8988T (cell line): Measurements from ENCODE around the gene FRYL.
A peak's percentile ranks its signal among the peaks of the same experiment; 100 is the strongest.
"Not testable (repeated sequence)": the region's sequence is repeated elsewhere in the genome, so short reads cannot be mapped to it uniquely, and the experiment has no call there.

Experiments
- DNase-seq: peaks from one replicate; pipeline ENCODE4 v3.0.0; 2011

The FRYL gene

GRCh38 chr4:48781968-48782367 lies 1.9 kb upstream of the FRYL start:
- DNase-seq = no peak

- DNase-seq = no peak
These were observed 761 bp upstream of the FRYL start for GRCh38 chr4:48780865-48781214.

- DNase-seq = peak; percentile 39
These were observed 733 bp downstream of the FRYL start for GRCh38 chr4:48779095-48779997.

GRCh38 chr4:48778431-48779094 lies 1.5 kb downstream of the FRYL start:
- no peak for DNase-seq

- DNase-seq = no peak
These were observed 2.3 kb downstream of the FRYL start for GRCh38 chr4:48777739-48778138.

GRCh38 chr4:48774760-48775710 lies 5.0 kb downstream of the FRYL start:
- DNase-seq = no peak

- DNase-seq = no peak
These were observed 7.5 kb downstream of the FRYL start for GRCh38 chr4:48772556-48772955.

GRCh38 chr4:48767055-48767929 lies 12.8 kb downstream of the FRYL start:
- no peak for DNase-seq

GRCh38 chr4:48766131-48766792 lies 13.8 kb downstream of the FRYL start:
- no peak for DNase-seq

- no peak for DNase-seq
These were observed 17.7 kb downstream of the FRYL start for GRCh38 chr4:48762408-48762807.

- no peak for DNase-seq
These were observed 18.8 kb downstream of the FRYL start for GRCh38 chr4:48761286-48761685.

GRCh38 chr4:48758703-48759102 lies 21.4 kb downstream of the FRYL start:
- DNase-seq = not testable (repeated sequence)

GRCh38 chr4:48756689-48757220 lies 23.3 kb downstream of the FRYL start:
- DNase-seq = no peak

GRCh38 chr4:48755281-48755680 lies 24.8 kb downstream of the FRYL start:
- no peak for DNase-seq

- no peak for DNase-seq
These were observed 26.9 kb downstream of the FRYL start for GRCh38 chr4:48753159-48753558.

- DNase-seq = no peak
These were observed 27.4 kb downstream of the FRYL start for GRCh38 chr4:48752726-48753125.

- DNase-seq = no peak
These were observed 27.8 kb downstream of the FRYL start for GRCh38 chr4:48752246-48752645.

- DNase-seq = no peak
These were observed 31.0 kb downstream of the FRYL start for GRCh38 chr4:48748949-48749596.

- no peak for DNase-seq
These were observed 33.3 kb downstream of the FRYL start for GRCh38 chr4:48746608-48747362.

- DNase-seq = not testable (repeated sequence)
These were observed 34.9 kb downstream of the FRYL start for GRCh38 chr4:48745223-48745622.
